Ectodermal cell (in vitro differentiated cells): Measurements from ENCODE around the gene KIF14.
"Not testable (repeated sequence)": the region's sequence is repeated elsewhere in the genome, so short reads cannot be mapped to it uniquely, and the experiment has no call there.

Experiments
- H3K27ac ChIP-seq: 2 replicates; pipeline ENCODE4 v1.7.0; 2013; ENCODE audit warnings: mild to moderate bottlenecking, low read depth, low read length; ENCODE audit not compliant: insufficient read depth, poor library complexity, severe bottlenecking
- H3K27me3 ChIP-seq: 2 replicates; pipeline ENCODE4 v1.7.0; 2013; ENCODE audit warnings: mild to moderate bottlenecking, low read length; ENCODE audit not compliant: insufficient read depth, control insufficient read depth, poor library complexity, severe bottlenecking
- H3K36me3 ChIP-seq: one replicate; pipeline ENCODE4 v1.7.0; 2013; ENCODE audit warnings: low read length; ENCODE audit not compliant: control insufficient read depth, insufficient read depth
- H3K4me1 ChIP-seq: one replicate; pipeline ENCODE4 v1.7.0; 2013; ENCODE audit warnings: low read length; ENCODE audit not compliant: control insufficient read depth, insufficient read depth
- H3K4me3 ChIP-seq: 2 replicates; pipeline ENCODE4 v1.7.0; 2013; ENCODE audit warnings: low read depth, low read length, control low read depth; ENCODE audit not compliant: insufficient read depth
- H3K9me3 ChIP-seq: 2 replicates; pipeline ENCODE4 v1.7.0; 2013; ENCODE audit warnings: mild to moderate bottlenecking, low read length, moderate library complexity; ENCODE audit not compliant: control insufficient read depth
- WGBS, 2 experiments: methylation state at CpG; one replicate each; pipeline ENCODE4 v1.1.7; 2013; ENCODE audit warnings: missing lambda C conversion rate in 2 of 2; 5-methylcytosine and 5-hydroxymethylcytosine counted together

Gene KIF14

GRCh38 chr1:200631375-200631774 lies 10.8 kb upstream of the KIF14 start:
- H3K4me3 ChIP-seq = no peak overlapping the region
- H3K4me1 ChIP-seq = no peaks in the 10 kb centered on the region
- no peaks in the 10 kb centered on the region for H3K27me3 ChIP-seq
- no peaks in the 10 kb centered on the region for H3K9me3 ChIP-seq
- no peak overlapping the region for H3K27ac ChIP-seq
- WGBS, 2 experiments = 86 to 100% methylated on average over 1 of the region's 1 CpG
- H3K36me3 ChIP-seq = no peaks in the 10 kb centered on the region

GRCh38 chr1:200630515-200630899 lies 10.0 kb upstream of the KIF14 start:
- not testable (repeated sequence) for H3K9me3 ChIP-seq, H3K27me3 ChIP-seq, H3K4me1 ChIP-seq, H3K36me3 ChIP-seq, H3K4me3 ChIP-seq, H3K27ac ChIP-seq
- WGBS, 2 experiments = 94 to 95% methylated on average over 7 of the region's 8 CpGs

- no peak overlapping the region for H3K4me3 ChIP-seq
- WGBS, 2 experiments = 88 to 92% methylated on average over 9 of the region's 9 CpGs
- H3K9me3 ChIP-seq = no peaks in the 10 kb centered on the region
- H3K27me3 ChIP-seq = no peaks in the 10 kb centered on the region
- no peaks in the 10 kb centered on the region for H3K36me3 ChIP-seq
- no peak overlapping the region for H3K27ac ChIP-seq
- H3K4me1 ChIP-seq = no peaks in the 10 kb centered on the region
These were observed 9.4 kb upstream of the KIF14 start for GRCh38 chr1:200629876-200630514.

GRCh38 chr1:200628223-200628881 lies 7.8 kb upstream of the KIF14 start:
- H3K4me3 ChIP-seq = no peak overlapping the region
- no peak overlapping the region for H3K27ac ChIP-seq
- WGBS, 2 experiments = 83 to 86% methylated on average over 7 of the region's 7 CpGs
- H3K36me3 ChIP-seq = no peaks in the 10 kb centered on the region
- H3K9me3 ChIP-seq = no peaks in the 10 kb centered on the region
- H3K27me3 ChIP-seq = no peaks in the 10 kb centered on the region
- no peaks in the 10 kb centered on the region for H3K4me1 ChIP-seq

- Histone ChIP-seq H3K27ac (no peak overlapping the region), H3K36me3 (no peaks in the 10 kb centered on the region), H3K4me1 (no peaks in the 10 kb centered on the region), H3K4me3 (no peak overlapping the region), H3K9me3 (no peaks in the 10 kb centered on the region), H3K27me3 (no peaks in the 10 kb centered on the region)
- WGBS, 2 experiments = 88 to 94% methylated on average over 1 of the region's 1 CpG
These were observed 7.1 kb upstream of the KIF14 start for GRCh38 chr1:200627575-200628222.

- no peak overlapping the region for H3K4me3 ChIP-seq
- no peaks in the 10 kb centered on the region for H3K9me3 ChIP-seq
- no peak overlapping the region for H3K27ac ChIP-seq
- H3K4me1 ChIP-seq = no peaks in the 10 kb centered on the region
- H3K36me3 ChIP-seq = no peaks in the 10 kb centered on the region
- H3K27me3 ChIP-seq = no peaks in the 10 kb centered on the region
- WGBS, 2 experiments = 88 to 92% methylated on average over 5 of the region's 5 CpGs
These were observed 6.4 kb upstream of the KIF14 start for GRCh38 chr1:200626853-200627534.

GRCh38 chr1:200625381-200625824 lies 4.9 kb upstream of the KIF14 start:
- no peak overlapping the region for H3K27ac ChIP-seq
- no CpG with 5 or more reads among the region's 1 CpG for WGBS, 2 experiments
- H3K36me3 ChIP-seq = no peaks in the 10 kb centered on the region
- no peaks in the 10 kb centered on the region for H3K27me3 ChIP-seq
- no peak overlapping the region for H3K4me3 ChIP-seq
- no peaks in the 10 kb centered on the region for H3K4me1 ChIP-seq
- H3K9me3 ChIP-seq = no peaks in the 10 kb centered on the region

GRCh38 chr1:200624679-200625335 lies 4.3 kb upstream of the KIF14 start:
- 75 to 100% methylated on average over 1 to 2 of the region's 2 CpGs for WGBS, 2 experiments
- no peaks in the 10 kb centered on the region for H3K36me3 ChIP-seq

GRCh38 chr1:200619894-200620272 lies 668 bp downstream of the KIF14 start:
- no peaks in the 10 kb centered on the region for H3K27me3 ChIP-seq
- peak overlapping the region; percentile 33 for H3K27ac ChIP-seq
- H3K4me3 ChIP-seq = peak overlapping the region; percentile 78
- H3K4me1 ChIP-seq = no peaks in the 10 kb centered on the region
- no peaks in the 10 kb centered on the region for H3K9me3 ChIP-seq
- H3K36me3 ChIP-seq = no peaks in the 10 kb centered on the region
- WGBS, 2 experiments = 7 to 13% methylated on average over 5 to 6 of the region's 6 CpGs

More at GRCh38 chr1:200624679-200625335, 4.3 kb upstream of the KIF14 start:
- H3K4me3 ChIP-seq = no peak overlapping the region
- H3K9me3 ChIP-seq = no peaks in the 10 kb centered on the region
- no peak overlapping the region for H3K27ac ChIP-seq
- no peaks in the 10 kb centered on the region for H3K27me3 ChIP-seq
- H3K4me1 ChIP-seq = no peaks in the 10 kb centered on the region

GRCh38 chr1:200610846-200611245 lies 9.7 kb downstream of the KIF14 start:
- Histone ChIP-seq H3K27me3 (no peaks in the 10 kb centered on the region), H3K36me3 (peaks cover 41% of the 10 kb centered on the region), H3K27ac (no peak overlapping the region), H3K4me1 (no peaks in the 10 kb centered on the region), H3K9me3 (no peaks in the 10 kb centered on the region), H3K4me3 (no peak overlapping the region)
- 83 to 85% methylated on average over 2 of the region's 2 CpGs for WGBS, 2 experiments
